ENCODE results near the gene PLCE1. TPM values are rescaled to one million over a fixed set of nuclear protein-coding genes. Genes with fewer than 3 reads are reported as not detected.
"Not testable (repeated sequence)": the region's sequence is repeated elsewhere in the genome, so short reads cannot be mapped to it uniquely, and the experiment has no call there.

PLCE1 gene
- total RNA-seq, 4 donors from 2014 or later: 13.5 to 23.0 (median 19.1) TPM

GRCh38 chr10:93963434-93963833 is 30.3 kb upstream of the PLCE1 start:
- 63 to 93% methylated on average over 4 of the region's 5 CpGs for WGBS, 2 donors (ENCODE audit: low coverage in 1 of 2)
- H3K27me3 ChIP-seq: no peaks in the 10 kb centered on the region
- no peak for ATAC-seq
- H3K4me1 ChIP-seq: no peaks in the 10 kb centered on the region
- H3K4me3 ChIP-seq: no peak overlapping the region
- TF ChIP-seq POLR2A (IDR thresholded peaks at IDR 0.05): no peak
- no peaks in the 10 kb centered on the region for H3K36me3 ChIP-seq
- H3K27ac ChIP-seq: peak overlapping the region in 3 of 4 donors; percentile 25 to 67 (median 56)
- H3K9me3 ChIP-seq: no peaks in the 10 kb centered on the region

- Histone ChIP-seq H3K9me3 (no peaks in the 10 kb centered on the region), H3K36me3 (no peaks in the 10 kb centered on the region), H3K4me3 (no peak overlapping the region), H3K4me1 (no peaks in the 10 kb centered on the region), H3K27me3 (no peaks in the 10 kb centered on the region), H3K27ac (no peak overlapping the region)
- ATAC-seq: no peak
- TF ChIP-seq EP300 (IDR thresholded peaks at IDR 0.05): no peak
- TF ChIP-seq POLR2A (IDR thresholded peaks at IDR 0.05): no peak
- TF ChIP-seq POLR2AphosphoS5 (IDR thresholded peaks at IDR 0.05): no peak
- no peak for TF ChIP-seq CTCF (IDR thresholded peaks at IDR 0.05)
Measured at GRCh38 chr10:93965911-93966310, 27.8 kb upstream of the PLCE1 start.

- Histone ChIP-seq H3K4me3 (no peak overlapping the region), H3K4me1 (no peaks in the 10 kb centered on the region), H3K27ac (no peak overlapping the region), H3K27me3 (no peaks in the 10 kb centered on the region), H3K36me3 (no peaks in the 10 kb centered on the region), H3K9me3 (no peaks in the 10 kb centered on the region)
- TF ChIP-seq POLR2AphosphoS5 (IDR thresholded peaks at IDR 0.05) (no peak), POLR2A (IDR thresholded peaks at IDR 0.05) (no peak), CTCF (IDR thresholded peaks at IDR 0.05) (no peak), EP300 (IDR thresholded peaks at IDR 0.05) (no peak)
- no peak for ATAC-seq
- WGBS, 2 donors (ENCODE audit: low coverage in 1 of 2): 91 to 97% methylated on average over 2 of the region's 2 CpGs
Measured at GRCh38 chr10:93967756-93968155, 26.0 kb upstream of the PLCE1 start.

- H3K36me3 ChIP-seq: no peaks in the 10 kb centered on the region
- H3K4me1 ChIP-seq: no peaks in the 10 kb centered on the region
- WGBS, 2 donors (ENCODE audit: low coverage in 1 of 2): 17 to 39% methylated on average over 2 to 4 of the region's 4 CpGs
- H3K4me3 ChIP-seq: no peak overlapping the region
- peak; percentile 53 for ATAC-seq
- H3K9me3 ChIP-seq: no peaks in the 10 kb centered on the region
- TF ChIP-seq POLR2AphosphoS5 (IDR thresholded peaks at IDR 0.05): no peak
- TF ChIP-seq CTCF (IDR thresholded peaks at IDR 0.05): no peak
- TF ChIP-seq EP300 (IDR thresholded peaks at IDR 0.05): no peak
- TF ChIP-seq POLR2A (IDR thresholded peaks at IDR 0.05): no peak
- no peak overlapping the region for H3K27ac ChIP-seq
- H3K27me3 ChIP-seq: no peaks in the 10 kb centered on the region
Measured at GRCh38 chr10:93968540-93968945, 25.2 kb upstream of the PLCE1 start.

GRCh38 chr10:93970433-93971010 is 23.2 kb upstream of the PLCE1 start:
- H3K9me3 ChIP-seq, H3K27me3 ChIP-seq, H3K27ac ChIP-seq, H3K4me1 ChIP-seq, H3K36me3 ChIP-seq, H3K4me3 ChIP-seq, ATAC-seq: not testable (repeated sequence)
- no CpG with 5 or more reads among the region's 44 CpGs for WGBS, 2 donors (ENCODE audit: low coverage in 1 of 2)

GRCh38 chr10:93973748-93974445 is 19.8 kb upstream of the PLCE1 start:
- Histone ChIP-seq H3K9me3 (no peaks in the 10 kb centered on the region), H3K36me3 (no peaks in the 10 kb centered on the region), H3K4me1 (no peaks in the 10 kb centered on the region), H3K27ac (no peak overlapping the region), H3K4me3 (no peak overlapping the region), H3K27me3 (no peaks in the 10 kb centered on the region)
- TF ChIP-seq EP300 (IDR thresholded peaks at IDR 0.05) (no peak), POLR2AphosphoS5 (IDR thresholded peaks at IDR 0.05) (no peak), POLR2A (IDR thresholded peaks at IDR 0.05) (no peak), CTCF (IDR thresholded peaks at IDR 0.05) (no peak)
- WGBS, 2 donors (ENCODE audit: low coverage in 1 of 2): 80% methylated on average over 1 of the region's 2 CpGs; no CpG with 5 or more reads in 1 of the 2 donors
- ATAC-seq: no peak

Measured in gastroesophageal sphincter (tissue), 4 donors.